K562 (cell line): ENCODE measurements around the gene NYAP1. TPM values are rescaled to one million over a fixed set of nuclear protein-coding genes. Genes with fewer than 3 reads are reported as not detected.
A peak's percentile ranks its signal among the peaks of the same experiment; 100 is the strongest.

ENCODE experiments used
- BCOR ChIP-seq: fragments of 450-650 bp; IDR thresholded peaks from 2 replicates; pipeline ENCODE4 v1.6.1; 2016
- CBFA2T2 ChIP-seq: fragments of 450-650 bp; conservative IDR thresholded peaks from 2 replicates; pipeline ENCODE4 v1.6.1; 2017; ENCODE audit warnings: mild to moderate bottlenecking
- CCAR2 ChIP-seq: fragments of 200-400 bp; formaldehyde crosslinking; IDR thresholded peaks from 2 replicates; pipeline ENCODE4 v1.6.1; 2017; ENCODE audit warnings: mild to moderate bottlenecking, low read depth, low read length
- CCNT2 ChIP-seq: IDR thresholded peaks from 2 replicates; pipeline ENCODE4 v1.6.1; 2011; ENCODE audit warnings: borderline replicate concordance, low read depth, mild to moderate bottlenecking, moderate library complexity, mixed read lengths, low read length; ENCODE audit not compliant: insufficient read length; ENCODE audit errors: extremely low read depth
- FOXO4 ChIP-seq: fragments of 450-650 bp; formaldehyde crosslinking; IDR thresholded peaks from 2 replicates; pipeline ENCODE4 v1.4.0; 2020; ENCODE audit warnings: mild to moderate bottlenecking, moderate library complexity
- IFI16 ChIP-seq: fragments of 250-450 bp; sonication (Bioruptor Pico); IDR thresholded peaks from 2 replicates; pipeline ENCODE4 v2.1.2; 2022; ENCODE audit warnings: mild to moderate bottlenecking, inconsistent platforms
- KDM2B ChIP-seq: fragments of 250-450 bp; sonication (Bioruptor Pico); IDR thresholded peaks from 2 replicates; pipeline ENCODE4 v1.8.0; 2021; ENCODE audit warnings: mild to moderate bottlenecking, moderate library complexity
- NFE2L1 ChIP-seq: fragments of 450-650 bp; IDR thresholded peaks from 2 replicates; pipeline ENCODE4 v1.6.1; 2016; ENCODE audit warnings: missing genetic modification characterization, low read depth, mild to moderate bottlenecking, missing compliant biosample characterization, moderate library complexity, borderline replicate concordance
- NR1H2 ChIP-seq: sonication (generic); formaldehyde crosslinking; IDR thresholded peaks from 2 replicates; pipeline ENCODE4 v1.4.0; 2020; ENCODE audit warnings: mild to moderate bottlenecking, missing genetic modification reagents
- OTX1 ChIP-seq: fragments of 450-650 bp; formaldehyde crosslinking; IDR thresholded peaks from 2 replicates; pipeline ENCODE4 v1.4.0; 2022; ENCODE audit warnings: mild to moderate bottlenecking
- PML ChIP-seq: IDR thresholded peaks from 2 replicates; pipeline ENCODE4 v1.6.1; 2012; ENCODE audit warnings: low read length, inconsistent platforms
- RBFOX2 ChIP-seq: fragments of 200-400 bp; formaldehyde crosslinking; IDR thresholded peaks from 2 replicates; pipeline ENCODE4 v1.6.1; 2017; ENCODE audit warnings: low read depth, mild to moderate bottlenecking, low read length, moderate library complexity
- RREB1 ChIP-seq: fragments of 250-450 bp; sonication (Bioruptor Pico); IDR thresholded peaks from 2 replicates; pipeline ENCODE4 v1.4.0; 2020
- SMAD1 ChIP-seq: fragments of 150-350 bp; IDR thresholded peaks from 2 replicates; pipeline ENCODE4 v1.6.1; 2014; ENCODE audit warnings: low read length, low read depth; ENCODE audit not compliant: partially characterized antibody
- SRSF3 ChIP-seq: fragments of 200-400 bp; formaldehyde crosslinking; IDR thresholded peaks from 2 replicates; pipeline ENCODE4 v1.6.1; 2016; ENCODE audit warnings: mild to moderate bottlenecking, low read length, moderate library complexity; ENCODE audit not compliant: insufficient read depth
- ZFX ChIP-seq: sonication (generic); formaldehyde crosslinking; IDR thresholded peaks from 2 replicates; pipeline ENCODE4 v1.8.0; 2022; ENCODE audit warnings: mild to moderate bottlenecking, missing genetic modification reagents, moderate library complexity
- ZNF197 ChIP-seq: fragments of 200-800 bp; sonication (Bioruptor generic); IDR thresholded peaks from 2 replicates; pipeline ENCODE4 v1.6.1; 2016; ENCODE audit warnings: low read depth, missing genetic modification characterization, missing compliant biosample characterization
- ZNF395 ChIP-seq: fragments of 200-800 bp; sonication (Bioruptor generic); IDR thresholded peaks from 2 replicates; pipeline ENCODE4 v1.6.1; 2017; ENCODE audit warnings: missing genetic modification characterization, missing compliant biosample characterization
- ZNF507 ChIP-seq: conservative IDR thresholded peaks from 2 replicates; pipeline ENCODE4 v1.6.1; 2017; ENCODE audit warnings: missing genetic modification characterization, missing compliant biosample characterization
- ZNF717 ChIP-seq: fragments of 250-450 bp; sonication (Bioruptor Pico); IDR thresholded peaks from 2 replicates; pipeline ENCODE4 v1.5.0; 2021
- polyA plus RNA-seq, 8 experiments: library from polyadenylated mRNA; depleted of rRNA in 4 of 8; stranded (reverse) in 5 of 8; unstranded in 3 of 8; fragments of >200 nt; fragmentation: Nextera tagmentation in 2 of 8; fragmentation: Illumina TruSeq in 1 of 8; extraction: Ambion mirVana in 2 of 8; extraction: Trizol in 1 of 8; gene quantifications; 2 replicates each; pipeline versions ENCODE4 v1.2.1 to v1.2.3, GENCODE V29; 2011 to 2014; ENCODE audit warnings: inconsistent platforms in 1 of 8, missing spikeins in 1 of 8
- total RNA-seq, 7 experiments: library from RNA; depleted of rRNA in 6 of 7; stranded (reverse); fragments of >200 nt in 6 of 7; fragmentation: Illumina TruSeq in 2 of 7; extraction: Trizol in 2 of 7; gene quantifications; 2 replicates each; pipeline versions ENCODE4 v1.2.1 to v1.2.3, GENCODE V29; 2011 to 2021; ENCODE audit warnings: low replicate concordance in 1 of 7

NYAP1 gene
- total and polyA plus RNA-seq, 9 of the 15 experiments (the other 6 are each of a cell fraction or from before 2014, with no cell fraction given), result 0.11 to 0.88 (median 0.22) TPM; not detected in 2

GRCh38 chr7:100478958-100479660, 4.6 kb upstream of the NYAP1 start, which contains the start of gene TSC22D4 (continued):
- TF ChIP-seq CCAR2, result no peak
- no peak for TF ChIP-seq FOXO4
- no peak for TF ChIP-seq KDM2B (CRISPR knock-in tag)
- peak; percentile 54 for TF ChIP-seq ZFX (CRISPR knock-in tag)
- peak; percentile 56; the same call in 1 of the 2 replicates for TF ChIP-seq PML
- peak; percentile 98 for TF ChIP-seq SMAD1
- no peak for TF ChIP-seq ZNF717
- no peak for TF ChIP-seq ZNF197 (CRISPR knock-in tag)
- no peak for TF ChIP-seq IFI16
- TF ChIP-seq SRSF3, result no peak
- no peak for TF ChIP-seq NR1H2
- TF ChIP-seq ZNF507 (tag), result no peak
- TF ChIP-seq NFE2L1 (tag), result no peak
- TF ChIP-seq RREB1, result no peak
- TF ChIP-seq CCNT2, result peak; percentile 71
- peak; percentile 87 for TF ChIP-seq RBFOX2
- TF ChIP-seq BCOR, result peak; percentile 89
- TF ChIP-seq OTX1, result peak; percentile 73; the same call in 1 of the 2 replicates
- TF ChIP-seq ZNF395 (CRISPR knock-in tag), result peak; percentile 45; the same call in 1 of the 2 replicates
- peak; percentile 45; the same call in 1 of the 2 replicates for TF ChIP-seq CBFA2T2
